Globus pallidus (tissue), 1 donor: ENCODE data around the gene CCPG1.

Experiments
- DNase-seq: peaks from one replicate; pipeline ENCODE4 v3.0.0-alpha.2; 2015; ENCODE audit warnings: low spot score

Gene CCPG1

DNA sequence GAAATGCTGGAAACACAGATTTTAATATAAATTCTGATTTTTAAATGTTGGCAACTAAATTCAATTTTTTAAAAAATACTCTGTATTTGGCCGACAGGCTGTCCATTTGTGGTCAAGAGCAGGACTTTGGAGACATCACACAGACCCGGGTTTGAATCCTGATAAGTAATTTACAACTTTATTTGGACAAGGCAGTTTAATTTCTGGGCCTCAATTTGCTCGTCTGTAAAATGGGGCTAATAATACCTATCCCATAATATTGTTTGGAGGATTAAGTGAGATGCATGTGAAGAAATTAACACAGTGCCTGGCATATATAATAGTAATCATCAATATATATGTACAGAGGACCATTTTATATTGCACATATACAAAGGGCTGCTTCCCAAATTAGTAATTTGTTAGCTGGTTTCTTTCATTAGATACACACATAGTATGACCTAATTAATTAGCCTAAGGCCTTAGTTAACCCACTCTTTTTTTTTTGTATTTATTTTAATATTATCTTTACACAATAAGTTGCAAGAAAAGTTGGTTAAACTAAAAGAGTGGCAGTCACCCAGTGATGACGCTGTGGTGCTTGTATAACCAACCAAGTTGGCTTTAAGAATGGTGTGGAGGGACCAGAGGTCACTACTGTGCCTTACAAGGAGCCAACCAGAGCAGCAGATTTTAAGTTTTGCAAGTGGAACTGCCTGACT, 88.5 kb downstream of the CCPG1 start:
- peak; percentile 19 for DNase-seq

DNA sequence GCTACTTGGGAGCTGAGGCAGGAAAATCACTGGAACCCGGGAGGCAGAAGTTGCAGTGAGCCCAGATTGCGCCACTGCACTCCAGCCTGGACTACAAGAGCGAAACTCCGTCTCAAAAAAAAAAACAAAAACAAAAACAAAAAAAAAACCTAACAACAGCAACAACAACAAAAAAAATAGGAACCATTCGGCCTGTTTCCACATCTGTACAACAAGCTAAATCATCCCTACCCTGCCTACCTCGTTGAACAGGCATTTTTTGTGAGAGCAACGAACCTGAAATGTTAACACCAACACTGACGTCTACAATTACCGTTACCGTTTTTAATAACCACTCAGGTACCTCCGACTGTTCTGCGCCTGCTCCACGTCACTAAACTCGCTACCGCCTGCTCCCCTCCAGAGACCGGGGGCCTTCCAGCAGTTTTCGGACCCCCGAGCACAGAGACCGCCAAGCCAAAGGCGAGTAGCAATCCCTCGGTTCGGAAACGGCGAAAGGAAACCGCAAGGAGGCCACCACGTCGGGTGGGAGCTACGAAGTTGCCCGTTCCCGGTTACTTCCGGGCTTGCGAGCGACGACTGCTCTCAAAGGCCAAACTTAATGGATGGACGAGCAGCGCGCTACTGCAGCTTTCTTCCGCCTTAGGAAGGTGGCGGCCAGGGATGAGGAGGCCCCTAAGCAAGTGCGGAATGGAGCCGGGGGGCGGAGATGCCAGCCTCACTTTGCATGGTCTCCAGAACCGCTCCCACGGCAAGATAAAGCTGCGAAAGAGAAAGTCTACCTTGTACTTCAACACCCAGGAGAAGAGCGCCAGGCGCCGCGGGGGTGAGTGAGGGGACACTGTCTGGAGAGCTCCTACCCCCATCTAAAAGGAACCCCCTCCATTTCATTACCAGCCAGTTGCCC, 89.3 kb downstream of the CCPG1 start, which contains the start of the genes PIGB and PIGBOS1:
TSS of gene PIGB (plus strand) at position 635 of the 907 bp plus-strand sequence. CDS start at position 664, 29 bp downstream.
TSS of gene PIGBOS1 (minus strand) at position 536 of the 907 bp plus-strand sequence. CDS start 1,331 bp downstream, outside the sequence.
- peak; percentile 81 for DNase-seq
